Coronary artery (tissue), 2 donors: ENCODE measurements around the gene KRT83.

Source experiments
- DNase-seq: peaks from one replicate; pipeline ENCODE4 v3.0.0-alpha.2; 2017; ENCODE audit warnings: low spot score
- H3K27ac ChIP-seq, 2 donors: fragments of 200-600 bp; sonication (generic); one replicate each; pipeline ENCODE4 v1.5.1; 2016 to 2019
- H3K4me3 ChIP-seq: fragments of 200-600 bp; sonication (generic); 2 replicates; pipeline ENCODE4 v1.5.1; 2016; ENCODE audit warnings: mild to moderate bottlenecking, moderate library complexity
- CTCF ChIP-seq: fragments of 200-600 bp; sonication (generic); IDR thresholded peaks from one replicate; pipeline ENCODE4 v1.5.1; 2019; ENCODE audit warnings: antibody characterized with exemption

Gene KRT83

DNA sequence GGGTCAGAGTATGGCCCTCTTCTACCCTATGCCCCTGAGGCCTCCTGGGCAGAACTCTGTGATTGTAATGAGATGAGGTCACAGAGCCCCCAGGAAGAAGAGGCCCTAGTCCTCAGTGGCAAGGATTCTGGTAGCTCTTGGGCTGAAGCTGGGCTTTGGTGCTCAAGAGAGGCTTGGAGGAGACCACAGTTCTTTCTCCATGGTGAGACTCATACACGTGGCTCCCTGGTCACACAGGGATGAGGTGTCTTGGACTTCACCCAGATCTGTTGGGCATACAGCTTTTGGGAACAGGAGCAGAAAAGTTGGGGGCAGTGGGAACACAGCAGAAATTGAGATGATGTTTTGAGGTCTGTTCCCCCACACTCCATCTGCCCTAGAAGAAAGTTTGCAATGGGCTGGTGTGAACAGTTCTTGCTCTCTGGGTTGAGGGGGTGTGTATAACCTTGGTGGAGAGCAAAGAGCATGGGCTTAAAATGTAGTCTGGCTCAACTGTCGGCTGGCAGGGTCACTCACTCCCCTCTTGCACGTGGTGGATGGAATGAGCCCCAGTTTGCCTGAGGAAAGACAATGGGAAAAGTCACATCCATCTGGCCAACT, 46.6 kb downstream of the KRT83 start, which contains the start of gene KRT86:
Gene KRT86, plus strand, starts transcription at position 125 of the 600 bp plus-strand sequence. CDS start 27,272 bp downstream, outside the sequence.
- Histone ChIP-seq H3K27ac (no peak within 1 kb of the TSS), H3K4me3 (no peak within 1 kb of the TSS)
- DNase-seq: peak; percentile 45
- no peak for TF ChIP-seq CTCF

DNA sequence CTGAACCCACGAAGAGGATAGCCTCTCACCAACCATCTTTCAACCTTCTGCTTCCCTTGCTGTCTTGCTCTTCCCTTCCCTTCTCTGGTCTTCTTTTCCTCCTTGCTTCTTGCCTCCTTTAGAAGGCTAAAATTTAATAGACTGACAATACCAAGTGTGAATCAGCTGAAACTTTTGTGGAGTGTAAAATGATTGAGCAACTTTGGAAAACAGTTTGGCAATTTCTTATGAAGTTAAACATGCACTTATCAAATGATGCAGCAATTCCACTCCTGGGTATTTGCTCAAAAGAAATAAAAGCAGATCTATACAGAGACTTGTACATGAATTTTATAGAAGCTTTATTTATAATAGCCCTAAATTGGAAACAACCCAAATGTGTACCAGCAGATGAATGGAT, 50.0 kb downstream of the KRT83 start:
- no peak for DNase-seq
- Histone ChIP-seq H3K4me3 (no peak overlapping the region), H3K27ac (no peak overlapping the region)
- no peak for TF ChIP-seq CTCF

DNA sequence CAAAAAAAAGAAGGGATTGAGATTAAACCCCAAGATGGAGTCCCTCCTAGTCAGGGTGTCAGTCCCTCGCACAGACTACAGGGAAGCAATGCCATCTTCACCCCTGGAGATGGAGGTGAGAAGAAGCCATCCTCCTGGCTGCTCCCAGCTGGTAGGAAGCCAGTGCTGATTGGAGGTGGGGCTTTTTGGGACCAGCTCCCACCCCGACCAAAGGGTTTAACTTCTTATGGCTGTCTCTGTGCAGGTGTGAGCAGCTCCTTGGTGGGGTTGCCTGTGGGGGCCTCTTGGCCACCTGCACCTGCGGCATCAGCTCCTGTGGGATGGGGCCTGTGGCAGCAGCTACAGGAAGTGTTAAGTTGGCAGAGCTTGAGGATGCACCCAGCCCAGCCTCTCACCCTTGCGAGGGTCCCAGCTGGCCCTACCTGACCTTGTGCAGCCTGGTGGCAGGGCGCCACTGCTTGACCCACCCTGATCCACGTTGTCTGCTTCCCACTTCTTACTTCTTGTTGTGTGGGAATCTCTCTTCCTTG, 50.6 kb downstream of the KRT83 start:
- peak; percentile 52 for DNase-seq
- H3K27ac ChIP-seq: no peak overlapping the region
- TF ChIP-seq CTCF: no peak
- no peak overlapping the region for H3K4me3 ChIP-seq

DNA sequence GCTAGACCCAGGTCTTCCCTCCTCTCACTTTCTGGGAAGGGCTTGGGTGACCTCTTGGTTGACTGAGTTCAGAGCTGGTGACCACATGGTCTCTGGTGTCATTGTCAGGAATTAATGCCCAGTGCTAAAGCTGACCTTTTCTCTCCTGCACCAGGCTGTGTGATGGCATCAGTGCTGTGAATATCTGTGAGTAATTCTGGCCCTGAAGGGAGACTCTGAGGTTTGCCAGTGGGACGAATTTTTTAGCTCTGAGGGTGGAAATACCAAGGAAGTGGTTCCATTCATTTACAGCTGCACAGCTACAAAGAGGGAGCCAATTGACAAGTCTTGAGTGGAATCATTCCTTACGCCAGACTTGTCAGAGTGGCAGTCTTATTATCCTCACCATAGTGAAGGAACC, 53.0 kb downstream of the KRT83 start:
- no peak for TF ChIP-seq CTCF
- no peak overlapping the region for H3K4me3 ChIP-seq
- H3K27ac ChIP-seq: peak overlapping the region in 1 of 2 donors; percentile 34
- DNase-seq: no peak

DNA sequence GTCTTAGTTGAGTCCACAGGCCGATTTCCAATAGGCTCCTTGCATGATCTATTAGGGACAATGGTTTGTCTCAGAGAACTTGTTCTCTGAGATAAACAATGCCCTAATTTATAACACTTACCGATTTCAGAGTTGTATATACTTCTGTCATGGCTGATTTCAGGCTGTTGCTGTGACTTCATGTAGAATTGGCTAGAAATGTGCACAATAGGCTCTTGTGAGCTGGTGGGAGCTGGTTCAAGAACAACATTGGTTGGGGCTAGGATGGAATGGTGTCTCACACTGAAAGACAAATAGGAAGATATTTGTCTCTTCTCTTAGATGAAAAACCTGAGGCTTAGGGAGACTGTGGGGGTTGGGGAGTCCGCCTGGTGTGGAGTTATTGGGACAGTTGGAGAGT, 53.5 kb downstream of the KRT83 start:
- Histone ChIP-seq H3K4me3 (no peak overlapping the region), H3K27ac (peak overlapping the region in 1 of 2 donors; percentile 34)
- DNase-seq: no peak
- TF ChIP-seq CTCF: no peak

GRCh38 chr12:52267266-52267665, 53.9 kb downstream of the KRT83 start:
- TF ChIP-seq CTCF: no peak
- peak overlapping the region in 1 of 2 donors; percentile 34 for H3K27ac ChIP-seq
- H3K4me3 ChIP-seq: no peak overlapping the region
- DNase-seq: no peak

GRCh38 chr12:52266514-52266913, 54.7 kb downstream of the KRT83 start:
- no peak for TF ChIP-seq CTCF
- H3K4me3 ChIP-seq: no peak overlapping the region
- no peak overlapping the region for H3K27ac ChIP-seq
- no peak for DNase-seq
